ENCODE measurements around the gene PTPN4. TPM values are rescaled to one million over a fixed set of nuclear protein-coding genes. Genes with fewer than 3 reads are reported as not detected.

Gene PTPN4
- total RNA-seq, 1 experiment from 2014 or later, result 80.5 TPM

DNA sequence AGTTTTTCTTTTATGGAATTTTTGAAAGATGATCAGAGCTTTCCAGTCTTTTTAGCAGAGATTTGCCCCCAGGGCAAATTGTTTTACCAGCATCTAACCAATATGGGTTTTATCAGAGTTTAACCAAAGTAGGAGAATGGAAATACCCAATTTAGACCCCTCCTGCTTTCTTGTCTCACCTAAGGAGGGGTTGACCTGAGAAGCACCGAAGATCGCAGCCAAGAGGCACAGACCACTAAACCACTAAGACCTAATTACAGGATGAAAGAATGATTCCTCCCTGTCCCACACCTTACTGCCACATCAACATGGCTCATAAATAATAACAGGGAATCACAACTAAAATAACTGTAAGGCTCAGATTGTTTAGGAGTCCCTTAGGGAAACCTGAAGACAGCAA lies 141.3 kb downstream of the PTPN4 start:
- no peak overlapping the region for H3K4me2 ChIP-seq (ENCODE audit: insufficient read depth, insufficient read length, low read length)
- no peak overlapping the region for H2BK5ac ChIP-seq (ENCODE audit: insufficient read length, low read length)
- no peaks in the 10 kb centered on the region for H3K79me1 ChIP-seq (ENCODE audit: insufficient read depth, low read depth, low read length, poor library complexity, severe bottlenecking)
- no peaks in the 10 kb centered on the region for H3K27me3 Mint-ChIP-seq (ENCODE audit: low read depth)
- H3K9me3 Mint-ChIP-seq, result peaks cover 2 to 4% of the 10 kb centered on the region in 2 experiments; a peak in 3 of 5 replicates
- H3T11ph ChIP-seq (ENCODE audit: low read length), result no peak overlapping the region
- H4K20me1 ChIP-seq (ENCODE audit: control insufficient read depth, insufficient read depth, insufficient read length), result no peaks in the 10 kb centered on the region
- no peak overlapping the region for H2BK12ac ChIP-seq (ENCODE audit: insufficient read length, low read depth, low read length)
- no peak overlapping the region for H2AFZ ChIP-seq (ENCODE audit: low read length)
- H2BK120ac ChIP-seq (ENCODE audit: low read depth, low read length, poor library complexity, severe bottlenecking), result no peak overlapping the region
- H3K9me3 ChIP-seq (ENCODE audit: control insufficient read depth, low read depth, low read length), result no peaks in the 10 kb centered on the region
- no peak overlapping the region for H4K8ac ChIP-seq (replicated peaks; ENCODE audit: insufficient read length, low read depth, low read length)
- no peaks in the 10 kb centered on the region for H3K79me2 ChIP-seq (ENCODE audit: insufficient read depth, low read length)
- H2BK15ac ChIP-seq (ENCODE audit: low read depth, low read length), result no peak overlapping the region
- no peak overlapping the region for H2BK20ac ChIP-seq (ENCODE audit: low read depth, low read length, poor library complexity, severe bottlenecking)
- TF ChIP-seq, protein P1, sequence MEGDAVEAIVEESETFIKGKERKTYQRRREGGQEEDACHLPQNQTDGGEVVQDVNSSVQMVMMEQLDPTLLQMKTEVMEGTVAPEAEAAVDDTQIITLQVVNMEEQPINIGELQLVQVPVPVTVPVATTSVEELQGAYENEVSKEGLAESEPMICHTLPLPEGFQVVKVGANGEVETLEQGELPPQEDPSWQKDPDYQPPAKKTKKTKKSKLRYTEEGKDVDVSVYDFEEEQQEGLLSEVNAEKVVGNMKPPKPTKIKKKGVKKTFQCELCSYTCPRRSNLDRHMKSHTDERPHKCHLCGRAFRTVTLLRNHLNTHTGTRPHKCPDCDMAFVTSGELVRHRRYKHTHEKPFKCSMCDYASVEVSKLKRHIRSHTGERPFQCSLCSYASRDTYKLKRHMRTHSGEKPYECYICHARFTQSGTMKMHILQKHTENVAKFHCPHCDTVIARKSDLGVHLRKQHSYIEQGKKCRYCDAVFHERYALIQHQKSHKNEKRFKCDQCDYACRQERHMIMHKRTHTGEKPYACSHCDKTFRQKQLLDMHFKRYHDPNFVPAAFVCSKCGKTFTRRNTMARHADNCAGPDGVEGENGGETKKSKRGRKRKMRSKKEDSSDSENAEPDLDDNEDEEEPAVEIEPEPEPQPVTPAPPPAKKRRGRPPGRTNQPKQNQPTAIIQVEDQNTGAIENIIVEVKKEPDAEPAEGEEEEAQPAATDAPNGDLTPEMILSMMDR (conservative IDR thresholded peaks at IDR 0.05), result no peak
- no peaks in the 10 kb centered on the region for H3K23me2 ChIP-seq (ENCODE audit: insufficient read length, low read depth, low read length, poor library complexity, severe bottlenecking)
- no peak overlapping the region for H4K5ac ChIP-seq (ENCODE audit: insufficient read length, low read depth, low read length)
- peaks cover 3% of the 10 kb centered on the region; the same call in 1 of the 2 replicates for H3K4me1 ChIP-seq (ENCODE audit: insufficient read depth, low read length)
- H3K56ac ChIP-seq (ENCODE audit: insufficient read length, low read depth, low read length), result no peak overlapping the region
- H2AK5ac ChIP-seq (ENCODE audit: insufficient read length, low read length), result no peak overlapping the region
- H3K14ac ChIP-seq (ENCODE audit: insufficient read depth, low read length), result no peak overlapping the region
- H3K27ac ChIP-seq (ENCODE audit: insufficient read length, low read depth, low read length), result no peak overlapping the region
- H3K18ac ChIP-seq (ENCODE audit: insufficient read length, low read depth, low read length), result no peak overlapping the region
- no peak overlapping the region for H3K27ac Mint-ChIP-seq
- no peak overlapping the region for H3K4me3 Mint-ChIP-seq
- H3K9ac ChIP-seq (ENCODE audit: extremely low read depth, insufficient read length, low read length), result no peak overlapping the region
- no peak overlapping the region for H4K91ac ChIP-seq (ENCODE audit: insufficient read length, low read depth, low read length)
- H3K27me3 ChIP-seq (ENCODE audit: insufficient read depth, low read length), result no peaks in the 10 kb centered on the region
- H3K4me1 Mint-ChIP-seq, result peaks cover 14 to 17% of the 10 kb centered on the region in 2 experiments
- peaks cover 22 to 55% (median 50%) of the 10 kb centered on the region in 3 experiments for H3K36me3 Mint-ChIP-seq (ENCODE audit: insufficient read depth in 1 of 3, low read depth in 3 of 3)
- no CpG with 5 or more reads among the region's 2 CpGs for WGBS (ENCODE audit: extremely low coverage, insufficient read length, low lambda C conversion rate)
- no peak overlapping the region for H3K4ac ChIP-seq (ENCODE audit: low read depth, low read length)
- no peak overlapping the region for H3K23ac ChIP-seq (ENCODE audit: insufficient read length, low read depth, low read length)
- DNase-seq, result no peak
